Stomach (tissue), 4 donors: ENCODE measurements around the gene SPOCK3.
"Not testable (repeated sequence)": the region's sequence is repeated elsewhere in the genome, so short reads cannot be mapped to it uniquely, and the experiment has no call there.

ENCODE experiments used
- POLR2A ChIP-seq, 4 donors: fragments of 450-650 bp; IDR thresholded peaks; one replicate each; pipeline ENCODE4 v1.6.1; 2016; ENCODE audit warnings: antibody characterized with exemption in 4 of 4, control low read depth in 2 of 4, mild to moderate bottlenecking in 1 of 4, moderate library complexity in 1 of 4
- TF ChIP-seq, protein P1 (sequence below), 7 experiments: fragments of 450-650 bp in 4 of 7; fragments of 200-600 bp in 3 of 7; sonication (generic) in 3 of 7; IDR thresholded peaks; one replicate each; pipeline ENCODE4 v1.5.1; 2016 to 2019; ENCODE audit warnings: antibody characterized with exemption in 7 of 7, control low read depth in 2 of 7, mild to moderate bottlenecking in 1 of 7

DNA sequence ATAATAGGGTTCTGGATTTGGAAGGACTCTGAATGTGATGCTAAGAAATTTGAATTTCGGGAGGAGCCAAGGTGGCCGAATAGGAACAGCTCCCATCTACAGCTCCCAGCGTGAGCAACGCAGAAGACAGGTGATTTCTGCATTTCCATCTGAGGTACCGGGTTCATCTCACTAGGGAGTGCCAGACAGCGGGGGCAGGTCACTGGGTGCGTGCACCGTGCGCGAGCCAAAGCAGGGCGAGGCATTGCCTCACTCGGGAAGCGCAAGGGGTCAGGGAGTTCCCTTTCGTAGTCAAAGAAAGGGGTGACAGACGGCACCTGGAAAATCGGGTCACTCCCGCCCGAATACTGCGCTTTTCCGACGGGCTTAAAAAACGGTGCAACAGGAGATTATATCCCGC, 383.9 kb downstream of the SPOCK3 start:
- not testable (repeated sequence) for TF ChIP-seq POLR2A (IDR thresholded peaks at IDR 0.05)
- TF ChIP-seq, protein P1, sequence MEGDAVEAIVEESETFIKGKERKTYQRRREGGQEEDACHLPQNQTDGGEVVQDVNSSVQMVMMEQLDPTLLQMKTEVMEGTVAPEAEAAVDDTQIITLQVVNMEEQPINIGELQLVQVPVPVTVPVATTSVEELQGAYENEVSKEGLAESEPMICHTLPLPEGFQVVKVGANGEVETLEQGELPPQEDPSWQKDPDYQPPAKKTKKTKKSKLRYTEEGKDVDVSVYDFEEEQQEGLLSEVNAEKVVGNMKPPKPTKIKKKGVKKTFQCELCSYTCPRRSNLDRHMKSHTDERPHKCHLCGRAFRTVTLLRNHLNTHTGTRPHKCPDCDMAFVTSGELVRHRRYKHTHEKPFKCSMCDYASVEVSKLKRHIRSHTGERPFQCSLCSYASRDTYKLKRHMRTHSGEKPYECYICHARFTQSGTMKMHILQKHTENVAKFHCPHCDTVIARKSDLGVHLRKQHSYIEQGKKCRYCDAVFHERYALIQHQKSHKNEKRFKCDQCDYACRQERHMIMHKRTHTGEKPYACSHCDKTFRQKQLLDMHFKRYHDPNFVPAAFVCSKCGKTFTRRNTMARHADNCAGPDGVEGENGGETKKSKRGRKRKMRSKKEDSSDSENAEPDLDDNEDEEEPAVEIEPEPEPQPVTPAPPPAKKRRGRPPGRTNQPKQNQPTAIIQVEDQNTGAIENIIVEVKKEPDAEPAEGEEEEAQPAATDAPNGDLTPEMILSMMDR (IDR thresholded peaks at IDR 0.05): not testable (repeated sequence)
